NCI-H345 treated with DMSO at 0.1 percent for 48 hours (cell line): Measurements from ENCODE around the gene SLC35F3.
A peak's percentile ranks its signal among the peaks of the same experiment; 100 is the strongest.
"Not testable (repeated sequence)": the region's sequence is repeated elsewhere in the genome, so short reads cannot be mapped to it uniquely, and the experiment has no call there.

Experiments
- DNase-seq: peaks from one replicate; lab custom pipeline; 2025; ENCODE audit not compliant: unreplicated experiment; lab: John Stamatoyannopoulos, UW

The SLC35F3 gene

GRCh38 chr1:234243521-234244260 is 339.2 kb downstream of the SLC35F3 start:
- no peak for DNase-seq

DNA sequence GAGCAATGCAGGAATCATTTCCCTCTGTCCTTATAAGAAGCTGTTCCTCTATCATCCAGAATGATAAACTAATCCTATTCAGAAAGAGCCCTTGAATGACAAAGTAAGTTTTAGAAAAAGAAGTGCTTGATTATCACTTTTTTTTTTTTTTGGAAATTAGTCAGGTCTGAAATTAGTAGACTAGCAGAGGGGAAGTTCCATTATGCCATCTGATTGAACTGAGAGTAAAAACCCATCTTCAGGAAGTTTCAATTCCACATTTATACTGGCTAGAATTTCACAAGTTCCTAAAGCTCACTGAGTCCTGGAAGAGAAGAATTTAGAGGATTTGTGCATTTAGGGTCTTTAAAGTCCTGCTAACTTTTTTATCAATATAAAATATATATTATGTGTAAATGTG is 340.0 kb downstream of the SLC35F3 start:
- no peak for DNase-seq

GRCh38 chr1:234246638-234247116 is 342.2 kb downstream of the SLC35F3 start:
- no peak for DNase-seq

- DNase-seq = not testable (repeated sequence)
Observed at GRCh38 chr1:234247746-234248145, 343.3 kb downstream of the SLC35F3 start.

DNA sequence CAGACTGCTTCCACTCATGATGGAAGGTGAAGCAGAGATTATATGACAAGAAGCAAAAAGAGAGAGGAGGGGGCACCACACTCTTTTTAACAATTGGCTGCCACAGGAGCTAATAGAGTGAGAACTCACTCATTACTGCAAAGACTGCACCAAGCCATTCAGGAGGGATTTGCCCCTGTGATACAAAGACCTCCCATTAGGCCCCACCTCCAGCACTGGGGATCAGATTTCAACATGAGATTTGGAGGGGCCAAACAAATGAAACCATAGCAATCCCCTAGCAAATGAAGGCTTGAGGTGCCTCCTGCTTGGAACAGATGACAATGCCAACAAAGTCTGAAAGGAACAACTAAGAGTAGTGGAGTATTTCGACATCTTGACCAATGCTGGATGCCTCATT is 346.3 kb downstream of the SLC35F3 start:
- no peak for DNase-seq

DNA sequence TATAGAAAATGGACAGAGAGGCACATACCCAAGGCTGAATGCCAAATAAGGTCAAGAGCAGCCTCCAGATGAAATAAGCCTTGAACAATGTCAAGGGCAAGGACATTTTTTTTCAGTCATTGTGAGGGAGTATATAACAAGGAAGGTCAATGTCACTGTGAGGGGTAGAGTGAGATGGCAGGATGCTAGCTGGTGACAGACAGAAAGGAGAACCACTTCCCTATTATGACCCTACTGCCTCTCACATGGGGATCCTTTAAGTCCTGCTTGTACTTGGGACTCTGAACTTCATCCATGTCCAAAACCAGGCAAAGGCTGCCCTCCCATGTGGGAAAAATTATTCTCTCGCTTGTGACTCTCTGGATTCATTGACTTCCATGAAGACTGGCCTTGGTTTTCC is 349.3 kb downstream of the SLC35F3 start:
- DNase-seq = no peak

GRCh38 chr1:234256359-234256758 is 351.9 kb downstream of the SLC35F3 start:
- no peak for DNase-seq

- DNase-seq = no peak
Observed at GRCh38 chr1:234258071-234258470, 353.6 kb downstream of the SLC35F3 start.

DNA sequence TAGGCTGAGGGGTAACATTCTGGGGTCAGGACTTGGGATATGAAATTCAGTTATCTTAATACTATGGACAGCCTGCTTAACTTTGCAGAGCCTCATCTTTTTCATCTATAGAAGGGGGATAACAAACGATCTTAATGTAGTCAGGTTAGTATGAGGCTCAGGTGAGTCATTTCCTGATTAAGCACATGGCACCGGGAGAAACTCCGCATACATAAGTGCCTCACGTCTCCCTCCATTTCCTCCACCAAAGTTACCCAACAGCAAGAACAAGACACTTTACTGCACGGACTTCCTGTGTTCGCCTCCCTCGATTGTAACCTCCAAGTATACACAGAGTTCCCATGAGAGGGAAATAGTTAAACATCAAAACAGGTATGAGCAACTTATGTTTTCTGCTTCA is 356.1 kb downstream of the SLC35F3 start:
- no peak for DNase-seq

DNA sequence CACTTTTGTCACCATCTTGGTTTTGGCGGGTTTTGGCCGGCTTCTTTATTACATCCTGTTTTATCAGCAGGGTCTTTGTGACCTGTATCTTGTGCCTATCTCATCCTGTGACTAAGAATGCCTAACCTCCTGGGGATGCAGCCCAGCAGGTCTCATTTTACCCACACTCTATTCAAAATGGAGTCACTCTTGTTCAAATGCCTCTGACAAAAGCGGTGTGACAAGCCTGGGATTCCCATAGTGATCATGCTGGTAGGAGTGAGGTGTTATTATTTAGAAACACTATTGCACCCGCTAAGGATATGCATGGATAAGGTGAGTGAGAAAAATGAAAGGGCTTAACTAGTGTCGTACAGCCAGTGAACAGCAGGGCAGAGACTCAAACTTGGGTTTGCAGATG is 357.1 kb downstream of the SLC35F3 start:
- no peak for DNase-seq

DNA sequence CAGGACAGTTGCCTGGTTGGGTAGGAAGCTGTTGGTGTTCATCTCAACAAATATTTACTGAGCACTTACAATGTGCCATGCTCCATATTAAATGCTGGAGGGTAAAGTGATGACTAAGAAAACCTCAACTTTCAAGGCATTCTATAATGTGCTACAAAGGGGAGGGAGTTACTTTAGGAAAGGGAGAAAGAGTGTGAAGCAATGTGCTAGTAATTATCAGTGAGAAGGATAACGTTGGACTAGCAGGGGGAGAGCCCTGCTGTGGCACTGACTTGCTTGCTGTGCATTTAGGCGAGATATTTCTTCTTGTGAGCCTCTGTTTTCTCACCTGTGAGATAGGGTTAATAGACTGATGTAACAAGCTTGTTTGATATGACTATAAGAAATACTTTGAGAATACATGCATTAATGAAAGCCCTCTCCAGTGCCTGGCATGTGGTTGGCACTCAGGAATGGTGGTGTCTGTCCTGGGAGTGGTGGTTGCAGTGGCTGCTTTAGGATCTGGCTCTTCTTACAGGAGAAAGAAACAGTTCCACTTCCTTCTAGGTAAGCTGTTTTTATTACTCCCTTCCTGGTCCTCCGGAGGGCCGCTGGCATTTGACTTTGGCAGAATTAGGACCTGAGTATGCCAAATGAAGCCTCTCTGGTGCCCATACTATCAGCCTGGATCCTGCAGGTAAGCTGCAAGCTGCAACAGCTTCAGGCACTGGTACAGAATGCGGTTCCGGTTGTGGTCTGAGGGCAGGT is 357.7 kb downstream of the SLC35F3 start:
- no peak for DNase-seq

GRCh38 chr1:234262754-234263105 is 358.3 kb downstream of the SLC35F3 start:
- no peak for DNase-seq

GRCh38 chr1:234264832-234265231 is 360.4 kb downstream of the SLC35F3 start:
- DNase-seq = no peak

DNA sequence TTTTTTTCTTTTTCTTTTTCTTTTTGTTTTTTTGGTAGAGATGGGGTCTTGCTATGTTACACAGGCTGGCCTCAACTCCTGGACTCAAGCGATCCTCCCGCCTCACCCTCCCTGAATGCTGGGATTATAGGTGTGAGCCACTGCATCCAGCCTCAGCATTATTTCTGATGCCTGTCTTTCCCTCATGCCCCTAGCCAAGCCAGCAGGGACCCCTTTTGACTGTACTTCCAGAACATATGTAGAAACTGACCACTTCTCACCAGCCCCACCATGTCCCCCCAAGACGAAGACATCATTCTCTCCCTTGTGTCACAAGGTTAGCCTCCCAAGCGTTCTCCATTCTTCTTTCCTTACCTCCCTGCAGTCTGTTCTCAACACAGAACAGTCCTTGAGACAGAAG is 360.8 kb downstream of the SLC35F3 start:
- no peak for DNase-seq

DNA sequence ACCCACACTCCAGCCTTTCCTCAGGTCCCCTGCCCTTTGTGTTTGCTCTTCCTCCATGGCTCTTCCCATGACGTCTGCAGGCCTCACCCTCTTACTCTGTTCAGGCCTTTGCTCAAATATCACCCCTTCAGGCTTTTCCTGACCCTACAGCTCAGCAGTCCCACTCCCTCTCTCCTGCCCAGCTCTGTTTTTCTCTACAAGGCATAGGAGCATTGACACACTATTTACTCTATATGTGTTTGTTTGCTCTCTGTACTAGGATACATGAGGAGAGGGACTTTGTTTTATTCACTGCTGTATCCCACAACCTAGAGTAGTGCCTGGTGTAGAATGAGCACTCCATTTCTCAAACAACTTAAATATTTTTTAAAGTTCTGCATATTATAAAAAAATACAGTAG is 361.4 kb downstream of the SLC35F3 start:
- DNase-seq = peak; percentile 17

DNA sequence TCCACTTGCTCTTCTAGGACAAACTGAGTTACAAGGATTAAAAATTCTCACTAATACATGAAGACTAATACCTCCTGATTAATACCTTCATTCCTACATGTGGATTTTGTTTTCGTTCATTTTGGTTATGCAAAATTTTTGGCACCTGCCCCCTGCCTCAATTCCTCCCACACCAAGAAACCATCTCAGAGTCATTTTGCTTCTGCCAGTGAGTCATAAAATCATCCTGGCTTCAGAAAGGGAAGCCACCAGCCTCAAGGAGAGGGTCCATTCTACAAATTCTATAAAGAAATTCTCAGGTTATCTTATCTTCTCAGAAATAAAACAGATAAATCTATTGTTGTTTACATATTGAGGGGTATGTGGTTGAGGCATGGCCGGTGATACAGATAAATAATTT is 365.6 kb downstream of the SLC35F3 start:
- DNase-seq = no peak

- no peak for DNase-seq
Observed at GRCh38 chr1:234270581-234271242, 366.2 kb downstream of the SLC35F3 start.

DNA sequence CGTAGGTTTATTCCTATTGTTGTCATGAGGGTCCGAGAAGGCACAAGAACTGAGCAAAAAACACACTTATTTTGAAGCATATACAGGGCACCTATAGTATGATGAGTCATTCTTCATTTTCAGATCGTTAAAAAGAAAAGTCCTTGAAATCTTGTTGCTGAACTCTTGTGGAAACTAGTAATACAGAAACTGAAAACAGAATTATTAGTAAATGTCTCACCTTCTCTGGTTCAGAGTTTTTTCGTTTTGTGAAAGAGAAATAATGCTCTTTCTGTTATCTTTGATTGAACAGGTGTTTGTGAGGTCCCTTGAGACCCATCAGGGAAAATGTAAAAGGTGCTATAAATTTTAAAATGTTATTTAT is 366.7 kb downstream of the SLC35F3 start:
- DNase-seq = no peak

GRCh38 chr1:234272656-234273312 is 368.3 kb downstream of the SLC35F3 start:
- DNase-seq = peak; percentile 88

GRCh38 chr1:234273981-234274380 is 369.5 kb downstream of the SLC35F3 start:
- no peak for DNase-seq

GRCh38 chr1:234276151-234276788 is 371.8 kb downstream of the SLC35F3 start:
- no peak for DNase-seq
